Measurements from ENCODE around the gene BACH2. TPM values are rescaled to one million over a fixed set of nuclear protein-coding genes. Genes with fewer than 3 reads are reported as not detected.
A peak's percentile ranks its signal among the peaks of the same experiment; 100 is the strongest.
"Not testable (repeated sequence)": the region's sequence is repeated elsewhere in the genome, so short reads cannot be mapped to it uniquely, and the experiment has no call there.

Gene BACH2
- total RNA-seq, 1 donor from 2014 or later, result 5.0 TPM

DNA sequence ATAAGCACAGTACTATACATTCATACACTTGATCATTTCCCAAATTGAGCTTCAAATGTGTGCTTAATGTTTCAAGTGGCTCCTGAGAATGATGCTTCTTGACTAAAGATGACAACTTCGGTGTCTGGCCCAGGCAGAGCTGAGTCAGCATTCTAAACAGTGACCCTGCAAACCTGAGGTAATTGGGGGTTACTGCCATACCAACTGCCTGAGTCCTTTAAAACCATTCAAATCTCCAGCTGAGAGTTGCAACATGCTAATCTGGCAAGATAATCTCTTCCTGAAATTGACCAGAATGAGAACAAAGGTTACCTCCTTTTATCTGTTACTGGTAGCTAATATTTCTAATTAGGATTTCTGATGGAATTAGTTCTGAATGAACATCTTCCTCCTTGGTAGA is 8.2 kb downstream of the BACH2 start:
- Histone ChIP-seq H3K27me3 (ENCODE audit: control insufficient read depth, insufficient read depth, low read length) (no peaks in the 10 kb centered on the region), H3K36me3 (ENCODE audit: control insufficient read depth, insufficient read depth, low read length) (no peaks in the 10 kb centered on the region), H3K4me3 (ENCODE audit: low read depth, low read length) (no peak overlapping the region)
- TF ChIP-seq, protein P1, sequence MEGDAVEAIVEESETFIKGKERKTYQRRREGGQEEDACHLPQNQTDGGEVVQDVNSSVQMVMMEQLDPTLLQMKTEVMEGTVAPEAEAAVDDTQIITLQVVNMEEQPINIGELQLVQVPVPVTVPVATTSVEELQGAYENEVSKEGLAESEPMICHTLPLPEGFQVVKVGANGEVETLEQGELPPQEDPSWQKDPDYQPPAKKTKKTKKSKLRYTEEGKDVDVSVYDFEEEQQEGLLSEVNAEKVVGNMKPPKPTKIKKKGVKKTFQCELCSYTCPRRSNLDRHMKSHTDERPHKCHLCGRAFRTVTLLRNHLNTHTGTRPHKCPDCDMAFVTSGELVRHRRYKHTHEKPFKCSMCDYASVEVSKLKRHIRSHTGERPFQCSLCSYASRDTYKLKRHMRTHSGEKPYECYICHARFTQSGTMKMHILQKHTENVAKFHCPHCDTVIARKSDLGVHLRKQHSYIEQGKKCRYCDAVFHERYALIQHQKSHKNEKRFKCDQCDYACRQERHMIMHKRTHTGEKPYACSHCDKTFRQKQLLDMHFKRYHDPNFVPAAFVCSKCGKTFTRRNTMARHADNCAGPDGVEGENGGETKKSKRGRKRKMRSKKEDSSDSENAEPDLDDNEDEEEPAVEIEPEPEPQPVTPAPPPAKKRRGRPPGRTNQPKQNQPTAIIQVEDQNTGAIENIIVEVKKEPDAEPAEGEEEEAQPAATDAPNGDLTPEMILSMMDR (IDR thresholded peaks at IDR 0.05; ENCODE audit: insufficient read depth, low read length, poor library complexity, severe bottlenecking), result no peak
- no peak for DNase-seq (ENCODE audit: low read depth)

DNA sequence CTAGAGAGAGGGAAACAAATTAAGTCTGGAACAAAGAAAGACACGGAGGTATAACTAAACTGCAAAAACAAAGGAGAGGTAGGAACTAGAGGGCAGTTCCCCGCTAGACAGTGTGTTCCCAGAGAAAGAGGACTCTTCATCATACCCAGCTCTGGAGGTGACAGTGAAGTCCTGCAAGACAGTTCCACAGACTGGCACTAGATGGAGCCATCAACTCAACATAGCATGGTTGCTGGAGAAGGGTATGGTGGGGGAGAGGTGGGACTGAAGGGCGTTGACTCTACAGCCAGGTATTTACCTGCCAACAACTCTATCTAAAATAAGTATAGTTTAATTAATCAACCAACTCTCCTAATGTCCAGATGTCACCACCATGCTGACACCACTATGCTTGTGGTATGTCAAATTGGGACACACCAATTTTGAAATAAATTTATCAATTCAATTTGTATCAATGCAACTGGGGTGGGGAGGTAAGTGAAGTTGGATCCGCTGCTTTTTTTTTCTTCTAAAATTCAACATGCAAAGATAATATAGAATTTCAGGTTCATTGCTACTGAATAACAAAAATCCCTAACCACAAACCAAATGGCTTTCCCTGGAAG is 9.7 kb downstream of the BACH2 start:
- Histone ChIP-seq H3K36me3 (ENCODE audit: control insufficient read depth, insufficient read depth, low read length) (no peaks in the 10 kb centered on the region), H3K4me3 (ENCODE audit: low read depth, low read length) (no peak overlapping the region), H3K27me3 (ENCODE audit: control insufficient read depth, insufficient read depth, low read length) (no peaks in the 10 kb centered on the region)
- no peak for DNase-seq (ENCODE audit: low read depth)
- TF ChIP-seq, protein P1 (IDR thresholded peaks at IDR 0.05; ENCODE audit: insufficient read depth, low read length, poor library complexity, severe bottlenecking), result peak; percentile 75

DNA sequence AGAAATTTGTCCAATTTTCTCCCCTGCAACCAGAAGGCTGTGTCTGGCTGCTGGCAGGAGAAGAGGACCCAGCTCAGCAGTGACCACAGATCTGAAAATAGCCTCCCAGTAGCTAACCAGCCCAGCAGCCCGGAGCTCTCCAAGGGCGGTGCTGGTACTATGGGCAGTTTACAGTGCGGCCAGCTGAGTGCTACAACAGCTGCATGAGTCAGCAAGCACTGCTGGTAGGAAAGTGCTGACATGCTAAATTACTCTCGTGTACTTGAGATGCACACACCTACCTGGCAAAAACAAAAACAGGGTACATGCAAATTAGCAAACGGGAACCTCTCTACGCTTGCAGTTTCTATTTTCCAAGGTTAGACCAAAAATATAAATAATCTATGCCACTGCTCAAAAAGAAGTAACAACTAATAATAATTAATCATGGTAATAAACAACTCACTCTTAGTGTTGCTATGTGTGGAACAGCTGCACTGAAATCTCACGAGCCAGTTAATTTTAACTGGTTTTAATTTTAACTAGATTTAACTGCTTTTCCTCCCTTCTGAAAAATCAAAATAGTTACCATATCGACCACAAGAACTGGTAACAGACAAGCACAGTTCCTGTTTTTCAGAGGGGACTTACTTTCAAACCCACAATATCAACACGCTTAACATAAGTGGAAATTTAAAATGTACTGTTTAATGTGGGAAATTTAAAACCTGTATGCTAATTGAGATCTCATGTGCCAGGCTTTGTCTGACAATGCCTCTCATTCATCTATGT is 10.8 kb downstream of the BACH2 start:
- TF ChIP-seq, protein P1 (IDR thresholded peaks at IDR 0.05; ENCODE audit: insufficient read depth, low read length, poor library complexity, severe bottlenecking), result no peak
- H3K27me3 ChIP-seq (ENCODE audit: control insufficient read depth, insufficient read depth, low read length), result no peaks in the 10 kb centered on the region
- H3K4me3 ChIP-seq (ENCODE audit: low read depth, low read length), result no peak overlapping the region
- peak; percentile 90 for DNase-seq (ENCODE audit: low read depth)
- H3K36me3 ChIP-seq (ENCODE audit: control insufficient read depth, insufficient read depth, low read length), result no peaks in the 10 kb centered on the region

DNA sequence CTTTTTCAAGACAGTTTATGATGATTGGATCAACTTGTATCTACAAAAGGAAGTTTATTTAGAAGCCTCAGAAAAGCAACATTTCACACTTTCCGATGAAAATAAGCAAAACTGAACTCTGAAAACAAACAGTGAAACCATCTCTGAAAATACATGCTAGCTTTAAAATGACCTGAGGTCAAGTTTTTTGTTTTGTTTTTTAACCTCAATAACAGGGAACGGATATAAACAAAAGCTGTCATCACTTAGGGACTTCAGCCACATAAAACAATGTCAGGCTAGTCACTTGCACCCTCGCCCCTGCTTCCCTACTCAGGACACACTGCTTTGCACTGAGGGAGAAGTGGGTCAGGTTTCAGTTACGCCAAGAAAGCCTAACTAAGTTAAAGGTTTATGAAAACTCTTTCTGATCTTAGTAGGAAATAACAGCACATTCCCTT is 11.6 kb downstream of the BACH2 start:
- Histone ChIP-seq H3K4me3 (ENCODE audit: low read depth, low read length) (no peak overlapping the region), H3K36me3 (ENCODE audit: control insufficient read depth, insufficient read depth, low read length) (no peaks in the 10 kb centered on the region), H3K27me3 (ENCODE audit: control insufficient read depth, insufficient read depth, low read length) (no peaks in the 10 kb centered on the region)
- no peak for DNase-seq (ENCODE audit: low read depth)
- TF ChIP-seq, protein P1 (IDR thresholded peaks at IDR 0.05; ENCODE audit: insufficient read depth, low read length, poor library complexity, severe bottlenecking), result no peak

DNA sequence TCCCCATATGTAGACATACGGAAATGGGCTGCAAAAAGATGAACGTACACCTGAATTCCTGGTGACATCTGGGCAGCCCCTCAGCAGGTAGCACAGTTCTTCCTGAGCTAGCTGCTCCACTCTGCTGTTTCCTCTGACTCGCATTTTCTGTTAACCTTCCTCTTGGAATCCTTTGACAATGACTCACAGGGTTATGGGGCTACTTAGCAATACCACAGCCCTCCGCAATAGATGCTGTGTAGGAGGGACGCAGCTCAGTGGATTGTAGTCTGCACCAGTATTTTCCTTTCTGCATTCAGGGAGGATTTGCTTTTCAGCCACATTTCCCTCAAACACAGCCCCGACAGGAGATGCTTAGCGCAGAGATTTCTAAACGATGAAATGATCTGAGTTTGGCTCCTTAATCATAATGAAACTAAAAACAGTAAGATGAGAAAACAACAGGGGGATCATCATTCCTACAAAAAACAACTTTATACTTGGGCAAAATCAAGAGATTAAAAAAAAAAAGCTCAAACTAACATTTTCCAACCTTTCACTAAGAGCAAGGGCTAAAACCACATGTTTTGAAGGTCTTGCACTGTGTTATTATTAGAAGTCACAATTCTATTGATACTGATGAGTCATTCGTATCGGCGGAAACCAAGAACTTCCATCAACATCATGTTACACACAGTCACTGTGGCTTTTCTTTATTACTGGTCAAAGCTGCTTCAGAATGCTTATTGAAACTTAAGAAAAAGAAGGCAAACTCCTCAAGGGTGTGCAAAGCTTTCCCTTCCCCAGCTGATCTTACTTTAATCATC is 12.2 kb downstream of the BACH2 start:
- peak; percentile 86 for DNase-seq (ENCODE audit: low read depth)
- Histone ChIP-seq H3K4me3 (ENCODE audit: low read depth, low read length) (no peak overlapping the region), H3K36me3 (ENCODE audit: control insufficient read depth, insufficient read depth, low read length) (no peaks in the 10 kb centered on the region), H3K27me3 (ENCODE audit: control insufficient read depth, insufficient read depth, low read length) (no peaks in the 10 kb centered on the region)
- TF ChIP-seq, protein P1 (IDR thresholded peaks at IDR 0.05; ENCODE audit: insufficient read depth, low read length, poor library complexity, severe bottlenecking), result no peak

DNA sequence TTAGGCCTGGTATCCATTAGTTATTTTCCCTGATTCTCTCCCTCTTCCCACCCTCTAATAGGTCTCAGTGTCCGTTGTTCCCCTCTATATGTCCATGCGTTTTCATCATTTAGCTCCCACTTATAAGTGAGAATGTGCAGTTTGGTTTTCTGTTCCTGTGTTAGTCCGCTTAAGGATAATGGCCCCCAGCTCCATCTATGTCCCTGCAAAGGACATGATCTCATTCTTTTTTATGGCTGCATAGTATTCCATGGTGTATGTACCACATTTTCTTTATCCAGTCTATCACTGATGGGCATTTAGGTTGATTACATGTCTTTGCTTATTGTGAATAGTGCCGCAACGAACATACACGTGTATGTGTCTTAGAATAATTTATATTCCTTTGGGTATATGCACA is 14.4 kb downstream of the BACH2 start:
- H3K27me3 ChIP-seq (ENCODE audit: control insufficient read depth, insufficient read depth, low read length); DNase-seq (ENCODE audit: low read depth); H3K4me3 ChIP-seq (ENCODE audit: low read depth, low read length); H3K36me3 ChIP-seq (ENCODE audit: control insufficient read depth, insufficient read depth, low read length): not testable (repeated sequence)

Measured in kidney epithelial cell (primary cell).